Adrenal gland (tissue), 12 donors: Measurements from ENCODE around the gene RWDD2A. TPM values are rescaled to one million over a fixed set of nuclear protein-coding genes. Genes with fewer than 3 reads are reported as not detected.
A peak's percentile ranks its signal among the peaks of the same experiment; 100 is the strongest.

Experiments used
- DNase-seq, 7 donors: peaks; one replicate each; pipeline ENCODE4 v3.0.0-alpha.2; 2019 to 2020
- H3K27ac ChIP-seq, 5 donors: fragments of 200-600 bp; sonication (generic) in 4 of 5; 1 replicate in 3 of 5; 2 replicates in 2 of 5; pipeline versions ENCODE4 v1.5.1 to v1.8.0; 2016 to 2020; ENCODE audit warnings: mild to moderate bottlenecking in 1 of 5
- H3K27me3 ChIP-seq: fragments of 200-600 bp; 2 replicates; pipeline ENCODE4 v1.8.0; 2021
- H3K36me3 ChIP-seq, 2 donors: fragments of 200-600 bp; replicated peaks in 1 of 2; 1 replicate in 1 of 2; 2 replicates in 1 of 2; pipeline versions ENCODE4 v1.5.1 to v1.8.0; 2018 to 2022
- H3K4me1 ChIP-seq, 2 donors: fragments of 200-600 bp; replicated peaks in 1 of 2; 1 replicate in 1 of 2; 2 replicates in 1 of 2; pipeline versions ENCODE4 v1.5.1 to v1.8.0; 2018 to 2021
- H3K4me3 ChIP-seq, 4 donors: fragments of 200-600 bp; sonication (generic) in 3 of 4; one replicate each; pipeline ENCODE4 v1.5.1; 2016 to 2018
- H3K9me3 ChIP-seq, 3 donors: fragments of 200-600 bp; sonication (generic) in 1 of 3; replicated peaks in 1 of 3; 1 replicate in 2 of 3; 2 replicates in 1 of 3; pipeline versions ENCODE4 v1.5.1 to v1.8.0; 2016 to 2021
- CTCF ChIP-seq, 6 experiments: fragments of 450-650 bp in 4 of 6; fragments of 200-600 bp in 2 of 6; sonication (generic) in 1 of 6; IDR thresholded peaks; 1 replicate in 5 of 6; 2 replicates in 1 of 6; pipeline versions ENCODE4 v1.5.1 to v1.8.0; 2016 to 2021; ENCODE audit warnings: antibody characterized with exemption in 6 of 6, mild to moderate bottlenecking in 2 of 6, moderate library complexity in 1 of 6
- POLR2A ChIP-seq, 2 donors: fragments of 450-650 bp; IDR thresholded peaks; one replicate each; pipeline ENCODE4 v1.6.1; 2017; ENCODE audit warnings: antibody characterized with exemption in 2 of 2, mild to moderate bottlenecking in 2 of 2, moderate library complexity in 1 of 2
- WGBS, 4 donors: extraction: QIAGEN DNeasy Blood & Tissue Kit in 2 of 4; methylation state at CpG; one replicate each; pipeline versions ENCODE4 v1.1.5 to v1.1.7; 2013 to 2017; 5-methylcytosine and 5-hydroxymethylcytosine counted together
- intact Hi-C, 2 donors: fragments of 100-400 bp; cut with DNase I; formaldehyde crosslinking; loops; one replicate each; pipeline versions ENCODE4 v1.14.1 to v1.15.0; 2022 to 2023
- polyA plus RNA-seq, 3 donors: library from polyadenylated mRNA; stranded (reverse); fragments of 200-250 nt in 2 of 3; fragments of 350-450 nt in 1 of 3; fragmentation: Illumina TruSeq in 1 of 3; extraction: RNeasy Lipid Tissue Mini Kit (QIAGEN cat#74804) in 1 of 3; gene quantifications; one replicate each; pipeline ENCODE4 v1.2.3, GENCODE V29; 2013 to 2014
- total RNA-seq, 9 donors: library from RNA; depleted of rRNA in 4 of 9; stranded (reverse); fragments of >200 nt in 4 of 9; fragments of 120-200 nt in 1 of 9; fragmentation: NEBNext Ultra II Directional in 1 of 9; extraction: Animal tissue kit (Norgen Biotek cat#: 25700) in 1 of 9; gene quantifications; one replicate each; pipeline versions ENCODE4 v1.1.0 to v1.2.4, GENCODE V29; 2013 to 2023
- donor health status: healthy with polysubstance abuse.
- donor health status: Bipolar disorder and iron deficiency.
- donor health status: DM: yes; HTN: yes; CAD: no.
- donor health status: DM: no; HTN: no; CAD: no.
- donor health status: DM: no; HTN: no; CAD: no.
- donor health status: DM: yes; HTN: yes; CAD: no.

The RWDD2A gene
- total and polyA plus RNA-seq, 12 donors, result 4.6 to 18.3 (median 7.9) TPM

- TF ChIP-seq POLR2A (IDR thresholded peaks at IDR 0.05), result no peak
- TF ChIP-seq CTCF (IDR thresholded peaks at IDR 0.05), result no peak
- H3K4me3 ChIP-seq, result no peak overlapping the region
- no peaks in the 10 kb centered on the region for H3K36me3 ChIP-seq
- H3K27me3 ChIP-seq, result no peaks in the 10 kb centered on the region
- DNase-seq, result no peak
- H3K4me1 ChIP-seq, result no peaks in the 10 kb centered on the region
- no peaks in the 10 kb centered on the region for H3K9me3 ChIP-seq
- H3K27ac ChIP-seq, result no peak overlapping the region
- intact Hi-C loops, result loop anchor here in 1 of 2 donors (10.0 kb wide), 1 partner anchor 117 kb away; no protein-coding TSS in a partner anchor
- 85 to 94% (median 91%) methylated on average over 4 of the region's 4 CpGs for whole genome bisulfite sequencing, 4 donors
Measured at GRCh38 chr6:83202031-83202430, 8.9 kb downstream of the RWDD2A start.

DNA sequence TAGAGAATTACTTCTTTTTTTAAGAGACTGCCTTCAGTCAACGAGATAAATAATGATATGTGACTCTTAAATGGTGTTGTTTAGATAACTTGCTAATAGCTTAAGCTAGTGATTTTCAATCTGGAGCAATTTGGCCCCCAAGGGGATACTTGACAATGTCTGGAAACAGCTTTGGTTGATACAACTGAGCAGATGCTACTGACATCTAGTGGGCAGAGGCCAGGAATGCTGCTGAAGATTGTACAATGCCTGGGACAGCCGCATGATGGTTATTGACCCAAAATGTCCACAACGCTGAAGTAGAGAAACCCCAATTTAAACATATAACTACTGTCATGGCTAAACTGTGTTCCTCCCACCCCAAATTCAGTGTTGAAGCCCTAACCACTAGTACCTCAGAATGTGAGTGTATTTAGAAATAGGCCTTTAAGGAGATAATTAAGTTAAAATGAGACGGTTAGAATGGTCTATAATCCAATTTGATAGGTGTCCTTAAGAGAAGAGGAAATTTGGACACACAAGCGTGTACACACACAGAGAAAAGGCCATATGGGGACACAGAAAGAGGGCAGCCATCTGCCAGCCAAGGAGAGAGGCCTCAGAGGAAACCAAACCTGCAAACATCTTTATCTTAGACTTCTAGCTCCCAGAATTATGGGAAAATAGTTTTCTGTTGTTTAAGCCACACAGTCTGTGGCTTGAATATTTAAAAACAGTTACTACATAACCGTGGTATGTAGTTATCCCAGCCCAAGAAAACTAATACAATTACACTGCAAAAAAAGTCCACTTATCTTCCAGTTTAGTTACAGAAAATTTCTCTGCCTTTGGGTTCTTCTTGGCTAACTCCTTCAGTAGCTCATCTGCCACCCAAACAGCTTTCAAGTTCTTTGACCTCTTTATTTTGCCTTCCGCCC is 22.2 kb downstream of the RWDD2A start:
- TF ChIP-seq CTCF (IDR thresholded peaks at IDR 0.05) (peak; percentile 68 to 87 (median 78)), POLR2A (IDR thresholded peaks at IDR 0.05) (no peak)
- intact Hi-C loops, result loop anchor here (10.0 kb wide), 1 partner anchor 151 kb away; the partner anchor contains the start of genes DOP1A (in 2 of the 2) and UBE3D (in 2 of the 2)
- Histone ChIP-seq H3K27ac (peak overlapping the region in 1 of 5 donors; percentile 24), H3K4me1 (peaks cover 0 to 12% of the 10 kb centered on the region in 2 donors), H3K9me3 (no peaks in the 10 kb centered on the region), H3K4me3 (no peak overlapping the region), H3K36me3 (peaks cover 0 to 4% of the 10 kb centered on the region in 2 donors), H3K27me3 (no peaks in the 10 kb centered on the region)
- DNase-seq, result peak; percentile 61 to 89 (median 68)
- WGBS, 4 donors, result 29 to 39% (median 30%) methylated on average over 7 of the region's 7 CpGs

GRCh38 chr6:83216806-83217205 is 23.6 kb downstream of the RWDD2A start:
- Histone ChIP-seq H3K9me3 (no peaks in the 10 kb centered on the region), H3K4me1 (peaks cover 0 to 12% of the 10 kb centered on the region in 2 donors), H3K27me3 (no peaks in the 10 kb centered on the region), H3K27ac (no peak overlapping the region), H3K4me3 (no peak overlapping the region), H3K36me3 (peaks cover 0 to 4% of the 10 kb centered on the region in 2 donors)
- DNase-seq, result peak in 2 of 7 donors; percentile 12 to 16
- intact Hi-C loops, result loop anchor here (10.0 kb wide), 1 partner anchor 152 kb away; the partner anchor contains the start of genes DOP1A (in 2 of the 2) and UBE3D (in 2 of the 2)
- TF ChIP-seq CTCF (IDR thresholded peaks at IDR 0.05), result no peak

GRCh38 chr6:83218646-83219045 is 25.5 kb downstream of the RWDD2A start:
- no peak overlapping the region for H3K27ac ChIP-seq
- H3K9me3 ChIP-seq, result no peaks in the 10 kb centered on the region
- H3K27me3 ChIP-seq, result no peaks in the 10 kb centered on the region
- H3K36me3 ChIP-seq, result peaks cover 0 to 11% of the 10 kb centered on the region in 2 donors
- H3K4me3 ChIP-seq, result no peak overlapping the region
- peaks cover 0 to 12% of the 10 kb centered on the region in 2 donors for H3K4me1 ChIP-seq
- no peak for DNase-seq
- intact Hi-C loops, result loop anchor here (10.0 kb wide), 1 partner anchor 154 kb away; the partner anchor contains the start of genes DOP1A (in 2 of the 2) and UBE3D (in 2 of the 2)
- 61 to 72% (median 66%) methylated on average over 3 of the region's 3 CpGs for WGBS, 4 donors
- TF ChIP-seq POLR2A (IDR thresholded peaks at IDR 0.05) (no peak), CTCF (IDR thresholded peaks at IDR 0.05) (no peak)
